G401 (cell line): Measurements from ENCODE around the gene DMAP1. TPM values are rescaled to one million over a fixed set of nuclear protein-coding genes. Genes with fewer than 3 reads are reported as not detected.
A peak's percentile ranks its signal among the peaks of the same experiment; 100 is the strongest.
"Not testable (repeated sequence)": the region's sequence is repeated elsewhere in the genome, so short reads cannot be mapped to it uniquely, and the experiment has no call there.

Experiments used
- DNase-seq: peaks from one replicate; pipeline ENCODE4 v3.0.0-alpha.2; 2015; ENCODE audit warnings: low spot score
- in situ Hi-C: cut with HindIII; loops from 2 replicates; pipeline ENCODE4 v1.10.0; 2016; ENCODE audit warnings: low sequenced_read_pairs, mixed read lengths
- total RNA-seq: library from RNA; depleted of rRNA; stranded (reverse); fragments of >200 nt; shearing (Covaris generic); gene quantifications from 2 replicates; pipeline ENCODE4 v1.2.3, GENCODE V29; 2014; rRNA removed

Gene DMAP1
- total RNA-seq = 39.5 and 43.0 TPM in 2 replicates

GRCh38 chr1:44213222-44214112, at the start of gene DMAP1:
TSS of gene DMAP1 (plus strand) at chr1:44213471. CDS start at chr1:44213754, 283 bp downstream.
- in situ Hi-C loops = no loop called here
- DNase-seq = peak; percentile 92

GRCh38 chr1:44168520-44169098, 44.7 kb upstream of the DMAP1 start:
- no peak for DNase-seq
- in situ Hi-C loops = no loop called here

DNA sequence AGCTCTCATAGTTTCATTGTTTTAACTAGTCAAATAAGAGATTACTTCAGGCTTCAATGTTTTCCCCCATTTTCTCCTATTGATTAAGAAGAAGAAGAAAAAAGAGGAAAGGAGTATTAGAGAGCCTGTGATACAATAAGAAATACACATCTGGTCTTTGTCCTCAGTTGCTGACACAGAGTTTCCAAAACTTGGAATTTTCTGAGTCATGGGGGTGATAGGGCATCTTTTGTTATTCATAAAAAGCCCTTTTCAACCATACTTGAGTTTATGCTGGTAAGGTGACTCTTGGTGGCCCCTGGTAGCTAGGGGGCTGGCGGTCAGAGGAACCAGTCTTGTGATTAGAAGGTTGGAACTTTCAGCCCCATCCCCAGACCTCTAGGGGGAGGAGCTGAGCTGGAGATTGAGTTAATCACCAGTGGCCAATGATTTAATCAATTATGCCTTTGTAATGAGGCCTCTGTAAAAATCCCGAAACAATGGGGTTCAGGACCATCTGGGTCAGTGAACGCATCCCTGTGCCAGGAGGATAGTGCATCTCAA, 42.9 kb upstream of the DMAP1 start:
- DNase-seq = no peak
- in situ Hi-C loops = no loop called here

DNA sequence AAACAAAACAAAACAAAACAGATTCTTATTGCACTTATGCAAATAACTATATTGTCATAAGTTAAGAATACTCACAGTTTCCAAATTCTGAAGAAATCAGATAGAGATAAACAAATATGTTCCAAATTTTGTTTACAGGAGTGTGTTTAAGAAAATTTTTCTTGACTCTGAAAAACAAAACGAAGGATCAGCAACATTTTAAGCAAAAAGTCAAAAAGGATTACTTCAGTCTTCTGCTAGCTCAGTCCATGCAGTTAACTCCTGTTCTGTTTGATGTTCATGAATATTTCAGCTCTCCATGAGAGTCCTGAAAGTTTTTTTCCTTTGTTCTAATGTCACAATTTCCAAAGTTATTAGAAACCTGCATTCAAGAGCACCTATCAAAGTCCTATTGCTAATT, 38.6 kb upstream of the DMAP1 start:
- in situ Hi-C loops = no loop called here
- no peak for DNase-seq

- no peak for DNase-seq
- in situ Hi-C loops = no loop called here
Observed at GRCh38 chr1:44200336-44200735, 12.9 kb upstream of the DMAP1 start.

DNA sequence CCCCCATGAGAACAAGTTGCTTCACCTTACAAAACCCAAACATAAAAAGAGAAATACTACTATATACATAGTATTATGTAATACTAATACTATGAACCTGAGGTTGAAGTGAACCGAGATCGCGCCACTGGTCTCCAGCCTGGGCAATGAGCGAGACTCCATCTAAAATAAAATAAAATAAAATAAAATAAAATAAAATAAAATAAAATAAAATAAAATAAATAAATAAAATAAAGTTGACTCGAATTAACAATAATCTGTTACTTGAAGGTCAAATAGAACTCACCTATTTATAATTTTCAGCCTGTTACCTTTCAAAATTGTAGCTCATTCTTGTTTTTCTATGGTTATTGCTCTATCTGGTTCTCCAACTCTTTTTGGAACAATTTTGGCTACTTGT, 6.7 kb upstream of the DMAP1 start:
- DNase-seq, in situ Hi-C loops: not testable (repeated sequence)

DNA sequence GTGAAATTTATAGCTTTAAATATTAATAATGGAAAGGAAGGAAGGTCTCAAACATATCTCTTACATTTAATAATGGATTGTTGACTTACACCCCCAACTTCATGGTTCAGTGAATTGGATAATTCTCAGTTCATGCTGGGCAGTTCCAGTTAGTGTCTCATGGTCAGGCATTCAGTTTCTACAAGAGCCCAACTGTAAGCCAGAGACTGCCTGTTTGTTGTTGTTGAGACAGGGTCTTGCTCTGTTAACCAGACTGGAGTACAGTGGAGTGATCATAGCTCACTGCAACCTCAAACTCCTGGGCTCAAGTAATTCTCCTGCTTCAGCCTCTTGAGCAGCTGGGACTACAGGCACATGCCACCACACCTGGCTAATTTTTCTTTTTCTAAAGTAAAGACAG, 5.0 kb upstream of the DMAP1 start:
- in situ Hi-C loops = no loop called here
- no peak for DNase-seq

DNA sequence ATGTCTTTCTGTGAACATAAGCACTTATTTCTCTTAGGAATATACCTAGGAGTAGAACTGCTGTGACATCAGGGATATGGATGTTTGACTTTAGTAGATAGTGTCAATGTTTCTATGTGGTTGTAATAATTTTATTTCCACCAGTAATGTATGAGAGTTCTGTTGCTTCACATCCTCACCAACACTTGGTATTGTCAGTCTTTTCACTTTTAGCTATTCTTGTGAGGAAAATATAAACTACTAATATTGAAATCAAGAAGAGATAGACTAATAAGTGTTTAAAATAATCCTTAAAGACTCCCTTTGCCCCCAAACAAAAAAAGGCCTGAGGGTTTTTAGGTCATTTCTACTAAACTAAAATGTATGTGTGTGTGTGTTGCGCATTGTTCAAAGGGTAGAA, 2.7 kb upstream of the DMAP1 start:
- no peak for DNase-seq
- in situ Hi-C loops = no loop called here

- no peak for DNase-seq
- in situ Hi-C loops = no loop called here
Observed at GRCh38 chr1:44212355-44213221, 683 bp upstream of the DMAP1 start.

- peak; percentile 82 for DNase-seq
- in situ Hi-C loops = no loop called here
Observed at GRCh38 chr1:44217809-44218410, 4.6 kb downstream of the DMAP1 start.

- in situ Hi-C loops = no loop called here
- no peak for DNase-seq
Observed at GRCh38 chr1:44218503-44219300, 5.4 kb downstream of the DMAP1 start.

- in situ Hi-C loops = no loop called here
Observed at GRCh38 chr1:44219301-44219626, 6.0 kb downstream of the DMAP1 start.

GRCh38 chr1:44220001-44220751, 6.9 kb downstream of the DMAP1 start:
- no peak for DNase-seq
- in situ Hi-C loops = no loop called here

More at GRCh38 chr1:44219301-44219626, 6.0 kb downstream of the DMAP1 start:
- no peak for DNase-seq

DNA sequence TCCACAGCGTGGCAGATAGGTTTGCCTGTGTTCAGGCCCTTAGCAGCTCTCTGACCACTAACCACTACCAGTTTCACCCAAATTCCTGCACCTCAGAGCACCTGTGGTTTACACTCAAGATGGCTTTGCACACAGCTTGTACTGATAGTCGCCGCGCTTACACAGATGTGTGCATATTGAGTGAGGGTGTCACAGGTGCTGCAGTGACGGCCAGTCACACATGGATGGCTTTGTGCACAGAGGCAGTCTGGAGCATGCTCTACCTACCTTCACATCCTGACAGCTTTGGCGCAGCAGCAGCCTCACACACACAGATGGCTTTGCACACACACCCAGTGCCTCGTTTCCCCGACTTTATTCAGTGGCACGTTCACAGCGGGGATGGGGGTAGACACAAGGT, 7.5 kb downstream of the DMAP1 start:
- in situ Hi-C loops = no loop called here
- no peak for DNase-seq

DNA sequence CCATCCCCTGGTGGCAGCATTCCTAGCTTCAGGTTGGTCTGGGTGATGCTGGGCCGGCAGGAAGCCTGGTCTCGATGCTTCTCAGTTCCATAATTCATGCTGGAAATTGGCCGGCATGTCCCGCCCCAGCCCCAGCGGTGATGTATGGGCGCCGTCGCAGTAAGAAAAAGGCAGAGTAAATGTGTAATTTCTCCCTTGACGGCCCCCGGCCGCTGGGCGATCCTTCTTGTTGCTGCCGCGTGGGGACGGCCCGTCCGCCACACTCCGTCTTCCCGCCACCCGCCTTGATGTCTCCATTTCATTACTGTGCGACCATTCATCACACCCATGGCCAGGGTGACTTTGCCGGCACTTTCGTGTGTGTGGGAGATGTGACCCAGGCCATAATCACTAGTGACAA, 8.5 kb downstream of the DMAP1 start:
- in situ Hi-C loops = no loop called here
- DNase-seq = no peak

DNA sequence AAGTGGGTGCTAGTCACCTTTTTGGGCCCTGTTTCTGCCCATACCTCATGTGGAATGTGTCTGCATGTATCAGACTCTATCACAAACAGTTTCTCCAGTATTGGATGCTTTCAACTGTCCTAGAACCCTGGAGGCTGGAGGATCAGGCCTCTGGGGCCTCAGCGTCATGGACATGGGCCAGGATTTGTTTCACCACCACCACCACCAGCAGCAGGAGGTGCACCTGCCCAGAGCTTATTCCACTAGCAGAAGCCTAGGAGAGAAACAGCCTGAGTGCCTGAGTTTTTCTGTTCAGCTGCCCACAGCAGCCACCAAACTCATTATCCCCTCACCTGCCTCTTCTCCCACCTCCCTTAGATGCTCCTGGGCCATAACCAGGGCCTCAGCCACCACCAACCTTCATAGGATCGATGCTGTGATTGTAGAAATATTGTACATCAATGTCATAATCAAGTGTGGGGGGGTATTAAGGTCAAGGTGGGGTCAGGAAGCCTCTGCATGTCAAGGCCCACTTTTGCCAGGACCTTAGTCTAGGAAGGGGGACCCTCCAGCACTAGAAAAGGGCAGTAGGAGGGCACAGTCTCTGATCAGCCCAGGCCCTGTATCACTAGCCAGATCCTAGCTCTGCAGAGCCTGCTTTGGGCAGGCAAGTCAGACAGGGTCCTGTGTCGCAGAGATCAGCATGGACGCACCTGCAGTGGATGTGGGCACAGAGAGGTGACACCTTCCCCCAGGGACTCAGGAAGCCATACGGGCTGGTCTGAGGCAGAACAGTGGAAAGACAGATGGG, 9.3 kb downstream of the DMAP1 start:
- in situ Hi-C loops = no loop called here
- no peak for DNase-seq

GRCh38 chr1:44223187-44223610, 9.9 kb downstream of the DMAP1 start:
- DNase-seq = no peak
- in situ Hi-C loops = no loop called here
